ENCODE results near the gene YOD1.

Gene YOD1

DNA sequence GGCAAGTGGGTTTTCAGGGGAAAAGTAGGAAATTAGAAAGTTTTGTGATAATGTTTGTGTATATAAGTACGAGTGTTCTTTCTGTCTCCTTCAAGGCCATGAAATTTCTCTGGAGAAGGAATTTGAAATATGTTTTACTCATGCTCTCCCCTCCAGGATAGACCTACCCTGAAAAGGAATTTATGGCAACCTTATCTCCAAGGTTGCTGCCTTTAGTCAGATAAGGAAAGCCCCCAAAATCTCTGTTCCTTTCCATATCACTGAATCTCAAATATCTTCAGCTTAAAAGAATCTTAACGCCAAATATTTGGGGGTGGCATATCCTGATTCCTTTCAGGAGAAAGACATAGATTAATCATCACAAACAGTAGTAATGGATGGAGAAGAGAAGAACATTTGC, 37.2 kb upstream of the YOD1 start:
- DNase-seq (ENCODE audit: low read depth in 2 of 2): peak in 1 of 2 donors; percentile 2

DNA sequence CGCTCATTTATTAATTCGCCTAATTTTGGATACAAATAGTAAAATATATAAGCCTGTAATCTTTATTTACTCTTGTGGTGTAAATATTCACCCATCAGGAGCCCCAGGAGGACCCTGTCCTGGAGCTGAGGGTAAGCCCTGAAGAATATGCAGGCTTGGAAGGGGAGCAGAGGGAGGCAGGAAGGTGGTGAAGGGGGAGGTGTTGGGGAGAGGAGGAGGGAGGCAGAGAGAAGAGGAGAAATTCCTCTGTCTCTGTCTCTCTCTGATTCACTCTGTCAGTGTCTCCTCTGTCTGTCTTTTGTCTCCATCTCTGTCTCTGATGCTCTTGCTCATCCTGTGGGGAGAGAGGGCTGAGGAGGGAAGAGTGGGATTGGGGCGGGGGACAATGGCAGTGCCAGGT, 34.9 kb upstream of the YOD1 start:
- TF ChIP-seq, protein P1, sequence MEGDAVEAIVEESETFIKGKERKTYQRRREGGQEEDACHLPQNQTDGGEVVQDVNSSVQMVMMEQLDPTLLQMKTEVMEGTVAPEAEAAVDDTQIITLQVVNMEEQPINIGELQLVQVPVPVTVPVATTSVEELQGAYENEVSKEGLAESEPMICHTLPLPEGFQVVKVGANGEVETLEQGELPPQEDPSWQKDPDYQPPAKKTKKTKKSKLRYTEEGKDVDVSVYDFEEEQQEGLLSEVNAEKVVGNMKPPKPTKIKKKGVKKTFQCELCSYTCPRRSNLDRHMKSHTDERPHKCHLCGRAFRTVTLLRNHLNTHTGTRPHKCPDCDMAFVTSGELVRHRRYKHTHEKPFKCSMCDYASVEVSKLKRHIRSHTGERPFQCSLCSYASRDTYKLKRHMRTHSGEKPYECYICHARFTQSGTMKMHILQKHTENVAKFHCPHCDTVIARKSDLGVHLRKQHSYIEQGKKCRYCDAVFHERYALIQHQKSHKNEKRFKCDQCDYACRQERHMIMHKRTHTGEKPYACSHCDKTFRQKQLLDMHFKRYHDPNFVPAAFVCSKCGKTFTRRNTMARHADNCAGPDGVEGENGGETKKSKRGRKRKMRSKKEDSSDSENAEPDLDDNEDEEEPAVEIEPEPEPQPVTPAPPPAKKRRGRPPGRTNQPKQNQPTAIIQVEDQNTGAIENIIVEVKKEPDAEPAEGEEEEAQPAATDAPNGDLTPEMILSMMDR (IDR thresholded peaks at IDR 0.05; ENCODE audit: low read depth, low read length): no peak
- no peak overlapping the region for H3K4me3 ChIP-seq (replicated peaks in 1 of 2; ENCODE audit: low read depth in 2 of 2, low read length in 2 of 2)
- DNase-seq (ENCODE audit: low read depth in 2 of 2): no peak

More for the DNA sequence above, 37.2 kb upstream of the YOD1 start:
- TF ChIP-seq, protein P1 (IDR thresholded peaks at IDR 0.05; ENCODE audit: low read depth, low read length): no peak
- H3K4me3 ChIP-seq (replicated peaks in 1 of 2; ENCODE audit: low read depth in 2 of 2, low read length in 2 of 2): no peak overlapping the region

DNA sequence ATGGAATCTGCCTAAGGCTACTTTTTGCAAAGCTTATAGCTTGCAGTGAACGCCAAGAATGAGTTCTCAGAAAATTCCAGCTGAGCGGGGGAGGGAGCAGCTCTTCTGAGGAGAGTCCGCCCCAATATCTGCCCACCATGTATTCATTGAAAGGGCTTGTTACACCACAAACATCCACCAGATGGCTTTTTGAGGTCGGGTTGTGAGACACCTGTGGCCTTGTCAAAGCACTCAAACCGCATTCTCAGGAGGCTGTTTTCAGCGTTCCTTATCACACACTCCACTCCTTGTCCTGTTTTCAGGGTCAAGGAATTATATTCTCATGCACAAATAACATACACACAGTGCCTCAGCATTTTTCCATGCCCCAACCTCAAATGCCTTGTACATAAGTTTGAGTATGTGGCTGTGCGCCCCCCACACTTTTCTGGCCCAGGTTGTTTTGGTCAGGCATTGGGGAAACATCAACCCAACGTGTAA, 33.7 kb upstream of the YOD1 start:
- peak; percentile 71 for DNase-seq (ENCODE audit: low read depth in 2 of 2)
- TF ChIP-seq, protein P1 (IDR thresholded peaks at IDR 0.05; ENCODE audit: low read depth, low read length): peak; percentile 64
- H3K4me3 ChIP-seq (replicated peaks in 1 of 2; ENCODE audit: low read depth in 2 of 2, low read length in 2 of 2): no peak overlapping the region

DNA sequence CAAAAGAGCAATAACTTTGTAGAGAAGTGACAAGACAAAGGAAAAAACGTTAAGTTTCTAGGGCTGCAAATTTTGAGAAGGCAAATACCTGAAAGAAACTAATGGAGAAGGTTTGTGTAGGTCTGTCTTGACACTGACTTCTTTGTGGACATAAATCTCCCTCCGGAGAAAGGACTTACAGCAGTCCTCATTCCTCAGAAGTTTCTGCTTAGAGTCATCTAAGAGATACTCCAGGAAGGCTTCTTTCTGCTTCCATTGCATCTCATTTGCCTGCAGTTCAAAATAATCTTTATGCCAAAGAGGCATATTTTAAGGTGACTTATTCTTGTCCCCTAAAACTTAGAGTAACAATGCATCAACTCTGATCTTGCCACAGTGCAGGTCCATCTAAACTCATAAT, 33.2 kb upstream of the YOD1 start:
- H3K4me3 ChIP-seq (replicated peaks in 1 of 2; ENCODE audit: low read depth in 2 of 2, low read length in 2 of 2): no peak overlapping the region
- TF ChIP-seq, protein P1 (IDR thresholded peaks at IDR 0.05; ENCODE audit: low read depth, low read length): no peak
- DNase-seq (ENCODE audit: low read depth in 2 of 2): no peak

DNA sequence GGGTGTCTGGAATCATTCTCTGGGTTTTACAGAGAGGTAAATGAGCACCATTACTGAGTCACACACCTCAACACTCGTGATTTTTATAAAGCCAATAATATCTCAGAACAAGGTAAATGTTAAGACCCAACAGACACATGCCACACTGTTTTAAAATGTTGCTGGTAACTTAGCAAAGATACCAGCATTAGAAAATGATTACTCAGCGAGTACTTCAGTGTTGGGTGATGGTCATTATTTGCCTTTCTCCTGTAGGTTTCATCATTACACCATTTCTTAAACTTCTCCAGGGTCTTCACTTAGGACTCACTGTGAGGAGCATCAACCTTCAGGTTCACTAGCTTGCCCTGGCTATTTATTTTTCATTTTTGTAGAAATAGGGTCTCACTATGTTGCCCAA, 30.8 kb upstream of the YOD1 start:
- DNase-seq (ENCODE audit: low read depth in 2 of 2): no peak
- H3K4me3 ChIP-seq (replicated peaks in 1 of 2; ENCODE audit: low read depth in 2 of 2, low read length in 2 of 2): no peak overlapping the region
- TF ChIP-seq, protein P1 (IDR thresholded peaks at IDR 0.05; ENCODE audit: low read depth, low read length): no peak

DNA sequence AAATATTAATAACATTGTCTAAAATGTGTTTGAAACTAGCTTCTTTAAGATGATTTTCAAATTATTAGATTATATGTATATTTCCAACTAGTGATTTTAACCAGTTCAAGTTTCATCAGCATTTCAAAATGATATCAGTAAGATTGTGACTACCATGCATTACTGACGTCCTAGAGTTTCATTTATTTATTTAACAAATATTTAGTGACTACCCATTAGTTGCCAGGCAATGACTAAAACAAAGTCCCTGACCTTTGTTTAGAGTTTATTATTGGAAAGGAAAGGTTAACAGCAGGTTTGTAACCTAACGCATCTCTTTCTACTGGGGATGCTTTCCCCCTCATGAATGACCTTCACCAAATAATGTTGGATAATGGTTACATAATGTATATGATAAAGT, 30.1 kb upstream of the YOD1 start:
- TF ChIP-seq, protein P1 (IDR thresholded peaks at IDR 0.05; ENCODE audit: low read depth, low read length): no peak
- peak in 1 of 2 donors; percentile 3 for DNase-seq (ENCODE audit: low read depth in 2 of 2)
- H3K4me3 ChIP-seq (replicated peaks in 1 of 2; ENCODE audit: low read depth in 2 of 2, low read length in 2 of 2): no peak overlapping the region

DNA sequence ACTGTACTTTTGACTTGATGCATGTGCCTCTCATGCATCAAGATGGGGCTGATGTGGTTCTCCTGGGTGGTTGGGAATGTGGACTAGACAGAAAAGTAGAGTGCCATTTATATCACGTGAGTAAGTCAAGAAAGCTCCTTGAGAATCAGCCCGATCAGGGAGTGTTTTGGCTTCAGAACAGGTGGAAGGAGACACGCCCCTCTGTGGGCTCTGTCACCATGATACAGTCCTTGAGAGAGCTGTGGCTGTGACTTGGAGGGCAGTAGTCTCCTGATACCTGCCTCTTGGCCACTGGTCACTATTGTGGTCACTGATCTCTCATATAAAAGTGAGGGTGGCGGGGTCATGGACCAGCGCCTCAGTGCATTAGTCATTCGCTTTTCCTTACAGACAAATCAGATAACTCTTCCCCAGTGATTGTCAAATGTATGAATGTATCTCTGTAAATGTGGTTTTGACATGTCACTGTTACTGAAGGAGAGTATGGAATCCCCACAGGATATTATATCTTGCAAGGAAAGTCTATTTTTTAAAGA, 28.8 kb upstream of the YOD1 start:
- DNase-seq (ENCODE audit: low read depth in 2 of 2): no peak
- no peak overlapping the region for H3K4me3 ChIP-seq (replicated peaks in 1 of 2; ENCODE audit: low read depth in 2 of 2, low read length in 2 of 2)
- TF ChIP-seq, protein P1 (IDR thresholded peaks at IDR 0.05; ENCODE audit: low read depth, low read length): no peak
